NCI-H446 treated with DMSO at 0.1 percent for 48 hours (cell line): ENCODE results near the gene SHROOM3.
A peak's percentile ranks its signal among the peaks of the same experiment; 100 is the strongest.
"Not testable (repeated sequence)": the region's sequence is repeated elsewhere in the genome, so short reads cannot be mapped to it uniquely, and the experiment has no call there.

Source experiments
- DNase-seq: peaks from one replicate; lab custom pipeline; 2025; lab: John Stamatoyannopoulos, UW

The SHROOM3 gene

DNA sequence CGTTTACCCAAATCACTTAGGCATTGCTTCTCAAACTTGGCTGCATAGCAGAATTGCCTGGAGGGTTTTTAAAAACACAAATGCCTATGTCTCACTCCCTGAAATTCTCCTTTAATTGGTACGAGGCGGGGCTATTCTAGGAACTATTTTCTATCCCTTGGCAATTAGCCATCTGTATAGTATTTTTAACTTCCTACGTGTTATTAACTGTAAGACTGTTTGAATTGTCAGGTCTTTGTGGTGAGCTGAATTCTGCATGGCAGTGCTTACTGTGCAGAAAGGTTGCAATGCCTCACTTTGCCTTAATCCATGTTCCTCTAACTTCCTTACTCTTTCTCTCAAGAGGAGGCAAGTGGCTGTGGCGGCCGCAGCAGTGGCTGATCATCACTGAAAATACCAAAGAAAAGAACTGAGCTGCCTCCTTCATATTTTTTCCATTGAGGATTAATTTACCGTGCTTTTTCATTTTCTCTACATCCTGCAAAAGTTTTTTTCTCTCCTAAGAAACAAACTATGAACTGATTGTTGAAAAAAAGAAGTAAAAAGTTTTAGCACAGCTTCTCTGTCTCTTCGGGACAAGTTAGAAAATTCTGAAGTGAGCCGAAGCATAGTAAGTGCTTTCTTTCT, at the start of gene SHROOM3:
SHROOM3 (plus strand) TSS at position 329 of the 627 bp plus-strand sequence. CDS start 824 bp downstream, outside the sequence.
- DNase-seq = no peak

GRCh38 chr4:76385974-76386373, 49.1 kb upstream of the SHROOM3 start:
- DNase-seq = no peak

DNA sequence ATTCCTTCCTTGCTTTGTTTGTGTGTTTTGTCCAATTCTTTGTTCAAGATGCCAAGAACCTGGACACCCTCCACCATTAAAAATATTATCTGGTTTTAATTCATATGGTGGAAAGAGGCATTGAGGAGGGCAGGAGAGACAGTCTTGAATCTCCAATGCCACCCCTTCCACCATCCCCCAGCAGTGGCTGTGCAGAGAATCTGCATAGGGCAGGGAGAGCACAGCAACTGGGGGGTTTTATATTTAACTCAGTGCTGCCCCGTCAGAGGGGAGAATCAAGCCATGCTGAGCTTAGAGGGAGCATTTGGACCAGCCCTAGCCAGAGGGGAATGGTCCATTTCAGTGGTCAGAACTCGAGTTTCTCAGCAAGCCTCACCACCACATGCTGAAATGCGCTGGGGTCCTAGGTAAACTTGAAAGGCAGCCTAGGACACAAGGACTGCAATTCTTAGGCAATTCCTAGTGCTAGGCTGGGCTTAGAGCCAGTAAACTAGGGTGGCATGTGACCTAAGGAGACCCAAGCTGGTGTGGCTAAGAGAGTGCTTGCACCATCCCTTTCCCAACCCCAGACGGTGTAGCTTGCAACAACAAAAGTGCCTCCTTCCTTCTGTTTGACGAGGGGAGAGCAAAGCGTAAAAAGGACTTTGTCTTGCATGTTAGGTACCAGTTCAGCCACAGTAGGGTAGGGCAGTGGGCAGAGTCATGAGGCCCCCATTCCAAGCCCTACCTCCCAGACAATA, 48.3 kb upstream of the SHROOM3 start:
- DNase-seq = no peak

- no peak for DNase-seq
These were observed 46.7 kb upstream of the SHROOM3 start for GRCh38 chr4:76388160-76388908.

DNA sequence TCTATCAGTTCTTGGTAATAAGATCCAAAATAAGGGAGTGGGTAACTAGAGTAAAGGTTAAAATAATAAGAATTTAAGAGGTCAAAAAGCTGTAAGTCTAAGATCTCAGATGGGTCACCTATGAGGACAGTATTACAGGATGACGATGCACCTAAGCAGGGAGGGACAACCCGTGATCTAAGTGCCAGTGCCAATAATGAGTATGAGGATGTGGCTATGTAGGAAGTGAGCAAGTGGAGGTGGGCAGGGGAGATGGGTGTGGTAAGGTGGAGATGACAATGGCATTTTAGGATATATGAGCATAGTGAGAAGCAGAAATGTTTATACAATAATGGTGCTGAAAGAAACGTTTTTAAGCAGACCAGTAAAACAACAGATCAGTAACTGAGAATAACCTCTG, 33.4 kb upstream of the SHROOM3 start:
- DNase-seq = no peak

- no peak for DNase-seq
These were observed 28.9 kb upstream of the SHROOM3 start for GRCh38 chr4:76406081-76406480.

- no peak for DNase-seq
These were observed 27.4 kb upstream of the SHROOM3 start for GRCh38 chr4:76407440-76408119.

DNA sequence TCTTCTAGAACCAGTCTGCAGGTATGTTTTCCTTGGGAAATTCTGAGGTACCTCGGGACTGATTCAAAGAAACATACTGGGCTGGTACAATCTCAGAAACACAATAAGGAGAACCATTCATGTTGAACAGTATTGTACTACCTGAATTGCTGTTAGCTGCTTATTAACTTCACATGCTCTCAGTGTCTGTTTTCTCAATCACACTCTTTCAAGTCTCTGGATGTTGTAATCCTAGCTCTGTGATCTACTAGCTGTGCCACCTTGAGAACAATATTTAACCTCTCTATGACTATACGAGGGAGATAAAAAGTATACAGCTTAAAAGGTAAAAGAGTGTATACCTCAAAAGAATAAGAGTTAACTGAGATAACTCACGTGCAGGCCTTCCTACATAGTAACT, 24.4 kb upstream of the SHROOM3 start:
- no peak for DNase-seq

GRCh38 chr4:76420188-76420761, 14.8 kb upstream of the SHROOM3 start:
- DNase-seq = no peak

GRCh38 chr4:76420762-76421581, 14.1 kb upstream of the SHROOM3 start, which contains the start of gene CCDC158:
TSS of gene CCDC158 (minus strand) at chr4:76421141. CDS start at chr4:76403207, 17,934 bp downstream.
- no peak for DNase-seq

- not testable (repeated sequence) for DNase-seq
These were observed 11.9 kb upstream of the SHROOM3 start for GRCh38 chr4:76423159-76423558.

- DNase-seq = no peak
These were observed 8.8 kb upstream of the SHROOM3 start for GRCh38 chr4:76426272-76426671.

- no peak for DNase-seq
These were observed 5.4 kb upstream of the SHROOM3 start for GRCh38 chr4:76429636-76430035.

DNA sequence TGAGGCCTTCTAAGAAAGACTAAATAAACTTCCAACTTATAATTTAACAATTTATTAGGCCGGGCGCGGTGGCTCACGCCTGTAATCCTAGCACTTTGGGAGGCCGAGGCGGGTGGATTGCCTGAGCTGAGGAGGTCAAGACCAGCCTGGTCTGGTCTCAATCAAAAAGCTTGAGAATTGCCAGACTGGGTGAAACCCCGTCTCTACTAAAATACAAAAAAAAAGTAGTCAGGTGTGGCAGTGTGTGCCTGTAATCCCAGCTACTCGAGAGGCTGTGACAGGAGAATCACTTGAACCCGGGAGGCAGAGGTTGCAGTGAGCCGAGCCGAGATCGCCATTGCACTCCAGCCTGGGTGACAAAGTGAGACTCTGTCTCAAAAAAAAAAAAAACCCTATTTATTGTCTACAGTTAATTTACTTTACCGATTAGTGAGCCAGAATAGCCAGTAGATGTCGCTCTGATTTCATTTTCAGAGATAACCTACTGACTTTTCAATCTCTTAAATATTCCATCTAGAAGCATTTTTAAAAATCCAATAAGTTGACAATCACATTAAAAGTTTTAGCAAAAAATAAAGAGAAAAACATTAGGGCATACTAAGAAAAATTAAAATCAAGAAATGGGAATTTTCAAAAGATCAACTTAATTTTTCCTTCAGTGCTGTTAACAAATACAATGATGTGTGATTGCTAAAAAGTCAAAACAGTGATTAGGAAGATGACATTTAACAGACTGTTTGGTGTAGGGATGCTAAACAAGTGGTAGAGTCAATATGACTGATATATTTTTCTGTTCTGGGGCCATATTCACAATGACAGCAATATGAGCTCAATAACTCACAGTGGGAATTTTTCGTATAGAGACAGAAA, 4.3 kb upstream of the SHROOM3 start:
- DNase-seq = peak; percentile 39

DNA sequence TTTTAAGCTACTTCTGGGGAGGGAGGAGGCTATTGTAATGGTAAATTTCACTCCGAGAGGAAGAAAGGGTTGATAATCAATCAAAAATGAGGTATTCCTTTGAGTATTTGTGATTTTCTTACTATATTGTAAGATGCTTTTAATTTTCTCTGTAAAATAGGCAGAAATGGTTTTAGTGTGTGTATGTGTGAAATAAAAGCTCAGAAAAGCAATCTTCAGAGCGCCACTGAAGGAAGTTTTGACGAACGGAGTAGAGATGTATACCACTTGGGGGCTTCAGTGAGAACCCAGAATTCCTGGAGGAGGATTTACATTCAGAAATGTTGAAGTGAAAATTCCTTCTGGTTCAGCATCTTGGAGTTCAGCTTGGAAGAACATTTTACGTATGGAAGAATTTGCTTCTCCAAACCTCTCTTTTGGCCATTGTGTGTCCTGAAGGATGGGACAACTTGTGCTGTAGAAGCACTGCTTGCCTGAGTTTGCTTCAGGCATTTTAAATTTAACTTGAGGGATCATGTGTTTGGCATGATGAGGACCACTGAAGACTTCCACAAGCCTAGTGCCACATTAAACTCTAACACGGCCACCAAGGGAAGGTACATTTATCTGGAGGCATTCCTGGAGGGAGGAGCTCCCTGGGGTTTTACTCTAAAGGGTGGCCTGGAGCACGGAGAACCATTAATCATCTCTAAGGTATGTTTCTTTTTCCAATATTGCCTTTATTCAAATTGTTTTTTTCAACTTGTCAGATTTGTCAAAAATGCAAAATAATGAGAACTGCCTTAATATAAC, 695 bp downstream of the SHROOM3 start:
- DNase-seq = no peak

- no peak for DNase-seq
These were observed 4.5 kb downstream of the SHROOM3 start for GRCh38 chr4:76439491-76439890.

DNA sequence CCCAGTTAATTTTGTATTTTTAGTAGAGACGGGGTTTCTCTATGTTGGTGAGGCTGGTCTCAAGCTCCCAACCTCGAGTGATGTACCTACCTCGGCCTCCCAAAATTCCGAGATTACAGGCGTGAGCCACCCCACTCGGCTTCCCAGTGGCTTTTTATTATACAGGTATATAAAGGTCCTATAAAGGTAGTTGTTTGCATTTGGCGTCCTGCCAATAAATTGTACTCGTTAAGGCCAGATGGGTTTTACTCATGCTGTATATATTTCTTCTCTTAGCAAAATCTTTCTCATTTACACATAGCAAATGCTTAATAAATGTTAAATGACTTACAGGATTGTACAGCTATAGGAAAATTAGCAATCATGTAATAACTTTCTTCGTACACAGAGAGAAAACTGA, 6.9 kb downstream of the SHROOM3 start:
- no peak for DNase-seq

- no peak for DNase-seq
These were observed 7.8 kb downstream of the SHROOM3 start for GRCh38 chr4:76442807-76443206.

DNA sequence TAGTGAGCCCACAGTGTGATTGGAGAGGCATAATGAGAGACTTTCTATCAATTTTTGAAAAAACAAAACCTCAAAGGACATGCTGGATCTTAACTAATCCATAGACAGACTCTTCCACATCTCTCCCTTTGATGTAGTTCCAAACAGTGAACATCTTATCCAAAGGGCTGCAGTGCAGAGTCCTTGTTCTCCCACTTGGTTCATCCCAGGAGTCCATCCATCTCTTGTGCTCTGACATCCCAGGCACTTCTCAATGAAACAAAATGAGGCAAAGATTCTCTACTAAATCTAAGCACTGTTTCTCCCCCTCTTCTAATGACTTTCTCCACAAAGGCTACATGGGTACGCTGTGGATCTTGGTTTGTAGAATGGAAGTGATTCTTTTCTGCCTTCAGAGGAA, 8.3 kb downstream of the SHROOM3 start:
- no peak for DNase-seq
